WTC11 (cell line): ENCODE data around the gene CHKA.

Source experiments
- CTCF ChIP-seq: fragments of 200-600 bp; IDR thresholded peaks from 2 replicates; pipeline ENCODE4 v1.8.0; 2022; ENCODE audit warnings: antibody characterized with exemption
- E2F5 ChIP-seq: sonication (generic); formaldehyde crosslinking; IDR thresholded peaks from 2 replicates; pipeline ENCODE4 v1.8.1; 2022; ENCODE audit warnings: mild to moderate bottlenecking, moderate library complexity, missing genetic modification reagents
- ESRRA ChIP-seq: sonication (generic); formaldehyde crosslinking; IDR thresholded peaks from 2 replicates; pipeline ENCODE4 v1.8.1; 2022; ENCODE audit warnings: mild to moderate bottlenecking, missing genetic modification reagents, borderline replicate concordance
- MAX ChIP-seq: sonication (generic); formaldehyde crosslinking; IDR thresholded peaks from 2 replicates; pipeline ENCODE4 v1.8.0; 2022; ENCODE audit warnings: mild to moderate bottlenecking, missing genetic modification reagents
- NR3C1 ChIP-seq: sonication (generic); formaldehyde crosslinking; conservative IDR thresholded peaks from 2 replicates; pipeline ENCODE4 v1.8.1; 2023; ENCODE audit warnings: low read depth, mild to moderate bottlenecking, missing genetic modification reagents
- TCF7 ChIP-seq: sonication (generic); formaldehyde crosslinking; IDR thresholded peaks from 2 replicates; pipeline ENCODE4 v1.8.0; 2022; ENCODE audit warnings: mild to moderate bottlenecking, low read depth, missing genetic modification reagents, moderate library complexity
- USF2 ChIP-seq: sonication (generic); formaldehyde crosslinking; IDR thresholded peaks from 2 replicates; pipeline ENCODE4 v1.8.1; 2023; ENCODE audit warnings: mild to moderate bottlenecking, missing genetic modification reagents, moderate library complexity
- ZBTB21 ChIP-seq: sonication (generic); formaldehyde crosslinking; IDR thresholded peaks from 2 replicates; pipeline ENCODE4 v1.8.1; 2023; ENCODE audit warnings: mild to moderate bottlenecking, missing genetic modification reagents, borderline replicate concordance
- ZMAT4 ChIP-seq: fragments of 250-450 bp; sonication (Bioruptor Pico); IDR thresholded peaks from 2 replicates; pipeline ENCODE4 v1.9.0; 2021; ENCODE audit warnings: mild to moderate bottlenecking
- ZNF396 ChIP-seq: fragments of 250-450 bp; sonication (Bioruptor Pico); IDR thresholded peaks from 2 replicates; pipeline ENCODE4 v1.8.0; 2021; ENCODE audit warnings: mild to moderate bottlenecking, moderate library complexity, borderline replicate concordance

GRCh38 chr11:68074584-68075352, 46.4 kb downstream of the CHKA start:
- TF ChIP-seq E2F5 (no peak), CTCF (no peak), TCF7 (CRISPR knock-in tag) (no peak), MAX (CRISPR knock-in tag) (no peak), ESRRA (CRISPR knock-in tag) (no peak), USF2 (CRISPR knock-in tag) (no peak), NR3C1 (CRISPR knock-in tag) (no peak), ZNF396 (CRISPR knock-in tag) (no peak), ZMAT4 (CRISPR knock-in tag) (no peak), ZBTB21 (no peak)
